PC-9 (cell line): ENCODE data around the gene ARHGEF6. TPM values are rescaled to one million over a fixed set of nuclear protein-coding genes. Genes with fewer than 3 reads are reported as not detected.

ENCODE experiments used
- BruUV-seq: library from RNA; stranded (reverse); fragments of 400-500 nt; replicated peaks from 2 replicates; lab custom pipeline; 2021; lab: Mats Ljungman, UMichigan
- CTCF ChIA-PET: fragments of 300-600 bp; sonication (Branson Sonifier 250); formaldehyde crosslinking; loops from one replicate; lab custom pipeline; 2022; ENCODE audit warnings: antibody characterized with exemption; lab: Charles Lee
- POLR2A ChIA-PET: fragments of 300-600 bp; sonication (Branson Sonifier 250); formaldehyde crosslinking; loops from one replicate; lab custom pipeline; 2022; ENCODE audit warnings: antibody characterized with exemption; ENCODE audit not compliant: unreplicated experiment; lab: Charles Lee
- DNase-seq, 2 experiments: peaks; one replicate each; pipeline versions ENCODE4 v3.0.0 to v3.0.0-alpha.2; 2015 to 2022; ENCODE audit warnings: mixed read lengths in 1 of 2
- H2AFZ ChIP-seq: fragments of 200-600 bp; sonication (generic); 2 replicates; pipeline ENCODE4 v1.8.1; 2017; ENCODE audit warnings: antibody characterized with exemption
- H3F3A ChIP-seq: fragments of 200-600 bp; sonication (generic); 2 replicates; pipeline ENCODE4 v1.8.1; 2017; ENCODE audit warnings: antibody characterized with exemption, mild to moderate bottlenecking, low read depth; ENCODE audit not compliant: insufficient read depth
- H3K27ac ChIP-seq: fragments of 200-600 bp; sonication (generic); 2 replicates; pipeline ENCODE4 v1.6.1; 2016; ENCODE audit warnings: mixed run types
- H3K27me3 ChIP-seq: fragments of 200-600 bp; sonication (generic); 2 replicates; pipeline ENCODE4 v1.6.1; 2016; ENCODE audit warnings: low read depth, mixed run types; ENCODE audit not compliant: insufficient read depth
- H3K36me3 ChIP-seq: fragments of 200-600 bp; sonication (generic); 2 replicates; pipeline ENCODE4 v1.6.1; 2016; ENCODE audit warnings: low read depth, mixed run types
- H3K4me1 ChIP-seq: fragments of 200-600 bp; sonication (generic); replicated peaks from 2 replicates; pipeline ENCODE4 v1.6.1; 2016; ENCODE audit warnings: mixed run types; ENCODE audit not compliant: insufficient read depth
- H3K4me2 ChIP-seq: fragments of 200-600 bp; sonication (generic); 2 replicates; pipeline ENCODE4 v1.6.1; 2017; ENCODE audit warnings: mixed run types
- H3K4me3 ChIP-seq: fragments of 200-600 bp; sonication (generic); 2 replicates; pipeline ENCODE4 v1.6.1; 2016; ENCODE audit warnings: mixed run types
- H3K79me2 ChIP-seq: fragments of 200-600 bp; sonication (generic); 2 replicates; pipeline ENCODE4 v1.6.1; 2017; ENCODE audit warnings: low read depth, mixed run types
- H3K9me2 ChIP-seq: fragments of 200-600 bp; sonication (generic); 2 replicates; pipeline ENCODE4 v1.8.1; 2017; ENCODE audit warnings: mild to moderate bottlenecking; ENCODE audit not compliant: insufficient read depth
- H3K9me3 ChIP-seq: fragments of 200-600 bp; sonication (generic); 2 replicates; pipeline ENCODE4 v1.8.1; 2016; ENCODE audit warnings: low read depth; ENCODE audit not compliant: insufficient read depth
- H4K20me1 ChIP-seq: fragments of 200-600 bp; sonication (generic); 2 replicates; pipeline ENCODE4 v1.8.1; 2017; ENCODE audit not compliant: insufficient read depth
- CTCF ChIP-seq: fragments of 200-600 bp; sonication (generic); conservative IDR thresholded peaks from 2 replicates; pipeline ENCODE4 v1.6.1; 2017; ENCODE audit warnings: mixed run types, antibody characterized with exemption, mild to moderate bottlenecking, moderate library complexity
- EZH2 ChIP-seq: fragments of 200-600 bp; sonication (generic); IDR thresholded peaks from 2 replicates; pipeline ENCODE4 v1.8.0; 2017; ENCODE audit warnings: antibody characterized with exemption, low read depth
- intact Hi-C: fragments of 100-400 bp; cut with micrococcal nuclease; formaldehyde crosslinking; loops from one replicate; pipeline ENCODE4 v1.10.0; 2022; ENCODE audit not compliant: unreplicated experiment
- total RNA-seq: library from RNA; stranded (reverse); gene quantifications from 2 replicates; pipeline ENCODE4 v1.2.3, GENCODE V29; 2021

The ARHGEF6 gene
- total RNA-seq, 1 experiment from 2014 or later, result 0.09 TPM

GRCh38 chrX:136671006-136671610 is 109.6 kb downstream of the ARHGEF6 start:
- Histone ChIP-seq H3K4me3 (no peak overlapping the region), H3K9me2 (no peaks in the 10 kb centered on the region), H2AFZ (no peak overlapping the region), H3K27me3 (no peaks in the 10 kb centered on the region), H3K79me2 (no peaks in the 10 kb centered on the region), H3K27ac (no peak overlapping the region), H3F3A (no peaks in the 10 kb centered on the region), H4K20me1 (no peaks in the 10 kb centered on the region), H3K36me3 (no peaks in the 10 kb centered on the region), H3K9me3 (no peaks in the 10 kb centered on the region), H3K4me2 (no peak overlapping the region), H3K4me1 (no peaks in the 10 kb centered on the region)
- no peak for DNase-seq
- CTCF ChIA-PET, result no interaction called here
- BruUV-seq, result no TSS peak
- intact Hi-C loops, result no loop called here
- POLR2A ChIA-PET, result no interaction called here
- TF ChIP-seq CTCF (no peak), EZH2 (no peak)

GRCh38 chrX:136667446-136668168 is 113.1 kb downstream of the ARHGEF6 start:
- CTCF ChIA-PET, result no interaction called here
- Histone ChIP-seq H3K9me3 (0 out of 2 replicates have a peak, but pooled peaks cover 4% of the 10 kb centered on the region), H3F3A (no peaks in the 10 kb centered on the region), H3K36me3 (no peaks in the 10 kb centered on the region), H3K79me2 (no peaks in the 10 kb centered on the region), H3K27me3 (no peaks in the 10 kb centered on the region), H4K20me1 (no peaks in the 10 kb centered on the region), H3K4me1 (no peaks in the 10 kb centered on the region), H3K4me3 (no peak overlapping the region), H3K9me2 (no peaks in the 10 kb centered on the region), H3K27ac (no peak overlapping the region), H3K4me2 (no peak overlapping the region), H2AFZ (no peak overlapping the region)
- DNase-seq, result peak in 1 of 2 experiments; percentile 58
- TF ChIP-seq CTCF (no peak), EZH2 (no peak)
- BruUV-seq, result no TSS peak
- intact Hi-C loops, result no loop called here
- POLR2A ChIA-PET, result no interaction called here

- no peak overlapping the region for H3K4me2 ChIP-seq
- BruUV-seq, result no TSS peak
- H3K9me3 ChIP-seq, result peaks cover 4% of the 10 kb centered on the region; the same call in 1 of the 2 replicates
- H3F3A ChIP-seq, result no peaks in the 10 kb centered on the region
- ChIA-PET CTCF (no interaction called here), POLR2A (no interaction called here)
- H3K4me3 ChIP-seq, result no peak overlapping the region
- no peaks in the 10 kb centered on the region for H3K9me2 ChIP-seq
- H3K36me3 ChIP-seq, result no peaks in the 10 kb centered on the region
- TF ChIP-seq CTCF, result no peak
- TF ChIP-seq EZH2, result no peak
- DNase-seq, result no peak
- no peak overlapping the region for H3K27ac ChIP-seq
- no peaks in the 10 kb centered on the region for H4K20me1 ChIP-seq
- no peaks in the 10 kb centered on the region for H3K27me3 ChIP-seq
- H3K4me1 ChIP-seq, result no peaks in the 10 kb centered on the region
- no peaks in the 10 kb centered on the region for H3K79me2 ChIP-seq
- no peak overlapping the region for H2AFZ ChIP-seq
- intact Hi-C loops, result no loop called here
Measured at GRCh38 chrX:136666088-136666487, 114.6 kb downstream of the ARHGEF6 start.
